ENCODE measurements around the gene PTPRN2. TPM values are rescaled to one million over a fixed set of nuclear protein-coding genes. Genes with fewer than 3 reads are reported as not detected.

Gene PTPRN2
- total and polyA plus RNA-seq, 2 of the 13 experiments (the other 11 are each of a cell fraction or from before 2014, with no cell fraction given): 2.5 to 24.2 TPM

DNA sequence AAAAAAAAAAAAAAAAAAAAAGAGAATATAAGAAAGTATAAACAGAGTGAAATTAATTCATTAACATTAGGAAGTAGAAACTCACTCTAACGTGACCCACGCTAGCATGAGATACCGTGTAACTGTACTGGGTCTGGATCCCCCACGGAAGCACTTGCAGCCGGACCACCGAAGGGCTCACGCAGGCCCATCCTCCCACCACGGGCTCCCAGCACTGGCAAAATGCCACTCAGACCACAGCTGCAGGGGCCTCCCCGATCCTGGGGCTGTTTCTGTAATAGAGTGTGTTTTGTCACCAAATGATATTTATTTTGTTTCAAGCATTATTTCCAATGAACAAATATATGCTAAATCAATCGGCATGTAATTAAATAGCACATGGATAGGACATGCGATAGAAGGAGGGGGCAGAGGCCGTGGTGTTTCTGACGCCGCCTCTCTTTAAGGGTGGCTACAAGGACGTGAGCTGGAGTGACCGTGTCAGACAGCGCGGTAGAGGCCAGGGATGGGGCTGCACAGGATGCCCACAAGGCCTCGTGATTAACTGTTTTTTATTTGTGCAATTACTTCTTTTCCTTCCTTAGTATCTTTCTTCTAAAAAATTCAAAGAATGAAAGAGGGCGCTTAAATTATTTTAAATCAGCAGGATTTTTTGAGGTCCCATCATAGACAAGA, 568.5 kb downstream of the PTPRN2 start:
- Histone ChIP-seq H3K79me2 (ENCODE audit: insufficient read depth, low read length) (no peaks in the 10 kb centered on the region), H4K20me1 (ENCODE audit: insufficient read depth, low read length) (no peaks in the 10 kb centered on the region; the same call in 1 of the 2 replicates), H3K36me3 (replicated peaks in 1 of 2; ENCODE audit: control insufficient read depth in 1 of 2, insufficient read depth in 2 of 2, low read length in 2 of 2) (no peaks in the 10 kb centered on the region), H2AFZ (ENCODE audit: low read length) (no peak overlapping the region), H3K9ac (ENCODE audit: insufficient read depth, low read depth, low read length) (no peak overlapping the region), H3K27ac (ENCODE audit: extremely low read length, insufficient read depth, low read length) (no peak overlapping the region), H3K9me3 (ENCODE audit: low read length) (no peaks in the 10 kb centered on the region), H3K4me2 (ENCODE audit: low read depth, low read length) (no peak overlapping the region), H3K27me3 (ENCODE audit: control insufficient read depth in 1 of 2, insufficient read depth in 2 of 2, low read length in 2 of 2) (no peaks in the 10 kb centered on the region), H3K4me1 (ENCODE audit: insufficient read depth, low read length) (peaks cover 31% of the 10 kb centered on the region), H3K4me3 (replicated peaks in 1 of 3; ENCODE audit: insufficient read depth in 1 of 3, low read depth in 2 of 3, low read length in 3 of 3) (no peak overlapping the region)
- DNase-seq (ENCODE audit: low spot score) (no peak), FAIRE-seq (no peak), ATAC-seq (no peak)
- CTCF ChIA-PET (ENCODE audit: low intra/inter-chr PET ratio, low total read pairs): no interaction called here
- intact Hi-C loops (cut with micrococcal nuclease; ENCODE audit: unreplicated experiment) (no loop called here), in situ Hi-C loops (cut with HindIII; ENCODE audit: extremely low pct_ligation_motif_present, low pct_unique_long_range_greater_than_20kb) (no loop called here)
- BruUV-seq (replicated peaks): no TSS peak
- TF ChIP-seq EP300 (IDR thresholded peaks at IDR 0.05; ENCODE audit: low read depth in 2 of 2, low read length in 2 of 2) (no peak), EP300 (CRISPR knock-in tag; IDR thresholded peaks at IDR 0.05; ENCODE audit: borderline replicate concordance) (no peak), ZNF484 (CRISPR knock-in tag; IDR thresholded peaks at IDR 0.05; ENCODE audit: borderline replicate concordance, low read depth) (no peak), ONECUT2 (CRISPR knock-in tag; IDR thresholded peaks at IDR 0.05) (no peak), ZNF17 (CRISPR knock-in tag; IDR thresholded peaks at IDR 0.05) (no peak), CCDC6 (CRISPR knock-in tag; IDR thresholded peaks at IDR 0.05) (no peak), ZNF792 (CRISPR knock-in tag; IDR thresholded peaks at IDR 0.05) (no peak), SATB2 (CRISPR knock-in tag; IDR thresholded peaks at IDR 0.05) (no peak), ATF7 (IDR thresholded peaks at IDR 0.05) (no peak), ATF7 (CRISPR knock-in tag; IDR thresholded peaks at IDR 0.05) (no peak), TEAD3 (CRISPR knock-in tag; optimal IDR thresholded peaks at IDR 0.05; ENCODE audit: borderline replicate concordance) (no peak)
- WGBS (ENCODE audit: low lambda C conversion rate): 86% methylated on average over 20 of the region's 20 CpGs
- POLR2A ChIA-PET: no interaction called here
